ENCODE data around the gene MEF2A. TPM values are rescaled to one million over a fixed set of nuclear protein-coding genes. Genes with fewer than 3 reads are reported as not detected.

The MEF2A gene
- total RNA-seq, 1 donor from 2014 or later, result 86.8 TPM

DNA sequence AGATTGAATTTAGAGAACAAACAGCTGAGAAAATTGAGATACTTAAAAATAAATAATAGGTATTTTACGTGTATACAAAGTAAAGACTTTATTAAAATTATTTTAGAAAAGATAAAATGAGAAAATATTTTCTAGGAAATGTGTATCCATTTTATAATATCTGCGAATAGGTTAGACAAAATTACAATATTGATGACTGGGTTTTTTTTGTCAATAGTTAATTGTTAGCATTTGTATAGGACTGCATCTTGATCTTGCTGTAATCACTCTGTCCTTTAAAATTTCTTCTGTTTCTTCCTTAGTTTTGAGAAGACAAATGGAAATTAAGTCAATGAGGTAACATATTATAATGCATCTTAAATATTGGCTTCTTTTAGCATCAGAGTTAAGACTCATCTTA, 50.3 kb downstream of the MEF2A start:
- H3K4me1 ChIP-seq, result peaks cover 48% of the 10 kb centered on the region
- no peak for DNase-seq
- intact Hi-C loops (cut with DNase I), result no loop called here

DNA sequence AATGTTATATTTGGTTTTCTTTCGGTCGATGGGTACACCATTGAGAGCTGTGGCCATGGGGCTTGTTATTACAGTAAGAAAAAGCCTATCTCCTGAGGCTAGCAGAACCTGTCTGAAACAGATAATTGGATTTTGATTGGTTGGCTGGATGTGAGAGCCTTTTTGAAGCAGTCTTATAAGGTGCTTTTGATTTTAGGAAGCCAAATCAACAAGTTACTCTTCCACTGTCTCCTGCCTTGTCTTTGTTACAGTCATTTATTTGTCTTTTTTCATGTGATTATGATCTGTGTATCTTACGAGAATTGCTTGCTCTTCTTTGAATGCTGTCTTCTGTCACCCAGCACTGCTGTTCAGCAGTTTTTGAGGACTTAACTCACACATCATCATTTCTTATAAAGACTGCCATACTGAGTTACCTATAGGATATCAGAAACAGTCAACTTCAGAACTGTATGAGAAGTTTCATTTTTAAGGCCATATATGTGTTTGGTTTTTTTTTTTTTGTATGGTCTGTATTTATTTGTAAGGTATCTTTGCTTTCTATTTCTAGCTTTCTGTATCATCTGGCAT, 51.1 kb downstream of the MEF2A start:
- H3K36me3 ChIP-seq, result no peaks in the 10 kb centered on the region
- H3K4me3 ChIP-seq, result no peak overlapping the region
- H3K9me3 ChIP-seq, result no peaks in the 10 kb centered on the region
- intact Hi-C loops (cut with DNase I), result no loop called here
- TF ChIP-seq, protein P1, sequence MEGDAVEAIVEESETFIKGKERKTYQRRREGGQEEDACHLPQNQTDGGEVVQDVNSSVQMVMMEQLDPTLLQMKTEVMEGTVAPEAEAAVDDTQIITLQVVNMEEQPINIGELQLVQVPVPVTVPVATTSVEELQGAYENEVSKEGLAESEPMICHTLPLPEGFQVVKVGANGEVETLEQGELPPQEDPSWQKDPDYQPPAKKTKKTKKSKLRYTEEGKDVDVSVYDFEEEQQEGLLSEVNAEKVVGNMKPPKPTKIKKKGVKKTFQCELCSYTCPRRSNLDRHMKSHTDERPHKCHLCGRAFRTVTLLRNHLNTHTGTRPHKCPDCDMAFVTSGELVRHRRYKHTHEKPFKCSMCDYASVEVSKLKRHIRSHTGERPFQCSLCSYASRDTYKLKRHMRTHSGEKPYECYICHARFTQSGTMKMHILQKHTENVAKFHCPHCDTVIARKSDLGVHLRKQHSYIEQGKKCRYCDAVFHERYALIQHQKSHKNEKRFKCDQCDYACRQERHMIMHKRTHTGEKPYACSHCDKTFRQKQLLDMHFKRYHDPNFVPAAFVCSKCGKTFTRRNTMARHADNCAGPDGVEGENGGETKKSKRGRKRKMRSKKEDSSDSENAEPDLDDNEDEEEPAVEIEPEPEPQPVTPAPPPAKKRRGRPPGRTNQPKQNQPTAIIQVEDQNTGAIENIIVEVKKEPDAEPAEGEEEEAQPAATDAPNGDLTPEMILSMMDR (IDR thresholded peaks at IDR 0.05), result no peak
- H3K27ac ChIP-seq, result no peak overlapping the region
- DNase-seq (no peak), ATAC-seq (no peak)
- peaks cover 46% of the 10 kb centered on the region for H3K4me1 ChIP-seq
- H3K27me3 ChIP-seq, result no peaks in the 10 kb centered on the region

More for the DNA sequence above, 50.3 kb downstream of the MEF2A start:
- H3K4me3 ChIP-seq, result no peak overlapping the region
- H3K27ac ChIP-seq, result no peak overlapping the region
- H3K27me3 ChIP-seq, result no peaks in the 10 kb centered on the region
- H3K9me3 ChIP-seq, result no peaks in the 10 kb centered on the region
- no peak for ATAC-seq
- no peaks in the 10 kb centered on the region for H3K36me3 ChIP-seq
- TF ChIP-seq, protein P1 (IDR thresholded peaks at IDR 0.05), result no peak

DNA sequence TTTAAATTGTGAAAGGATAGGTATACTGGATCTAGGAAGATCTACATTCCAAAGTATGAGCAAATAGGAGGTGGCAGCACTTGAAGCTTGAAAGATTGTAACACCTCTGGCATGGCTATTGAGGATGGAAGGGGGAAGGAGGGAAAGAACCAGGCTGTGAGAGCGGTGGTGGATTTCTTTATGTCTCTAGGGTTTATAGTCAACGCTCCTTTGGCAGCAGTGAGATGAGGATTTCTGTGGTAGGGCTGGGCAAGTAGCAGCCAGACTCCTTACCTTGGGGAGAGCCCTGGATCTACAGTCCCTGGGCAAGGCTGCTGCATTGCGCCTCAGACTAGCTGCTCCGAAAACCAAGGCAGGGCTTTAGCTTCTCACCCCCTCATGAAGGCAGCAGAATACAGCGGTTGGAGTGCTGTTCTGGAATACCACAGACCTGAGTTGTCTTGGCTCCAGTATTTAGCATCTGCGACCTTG, 53.2 kb downstream of the MEF2A start:
- Histone ChIP-seq H3K9me3 (no peaks in the 10 kb centered on the region), H3K4me1 (peaks cover 38% of the 10 kb centered on the region), H3K36me3 (no peaks in the 10 kb centered on the region), H3K27me3 (no peaks in the 10 kb centered on the region), H3K27ac (peak overlapping the region; percentile 43), H3K4me3 (no peak overlapping the region)
- TF ChIP-seq, protein P1 (IDR thresholded peaks at IDR 0.05), result no peak
- ATAC-seq, result peak; percentile 77
- no peak for DNase-seq
- intact Hi-C loops (cut with DNase I), result no loop called here

DNA sequence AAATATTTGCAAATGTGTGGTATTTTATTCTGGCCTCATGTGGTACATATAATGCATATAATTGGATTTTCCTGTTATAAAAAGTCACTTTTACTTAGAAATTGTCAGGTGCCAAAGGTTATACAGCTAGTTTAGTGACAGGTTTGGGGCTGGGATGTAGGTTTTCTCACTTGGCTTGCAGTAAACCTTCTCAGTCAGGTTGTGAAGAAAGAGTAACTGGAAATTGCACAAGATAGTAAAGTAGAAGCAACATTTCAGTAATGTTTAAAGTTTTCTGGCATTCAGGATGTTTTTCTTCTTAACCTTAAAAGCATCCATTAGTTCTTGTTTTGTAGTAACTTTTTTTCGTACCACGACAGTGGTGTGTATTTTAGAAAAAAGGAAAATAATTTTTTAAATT, 53.9 kb downstream of the MEF2A start:
- ATAC-seq, result peak; percentile 42
- intact Hi-C loops (cut with DNase I), result no loop called here

DNA sequence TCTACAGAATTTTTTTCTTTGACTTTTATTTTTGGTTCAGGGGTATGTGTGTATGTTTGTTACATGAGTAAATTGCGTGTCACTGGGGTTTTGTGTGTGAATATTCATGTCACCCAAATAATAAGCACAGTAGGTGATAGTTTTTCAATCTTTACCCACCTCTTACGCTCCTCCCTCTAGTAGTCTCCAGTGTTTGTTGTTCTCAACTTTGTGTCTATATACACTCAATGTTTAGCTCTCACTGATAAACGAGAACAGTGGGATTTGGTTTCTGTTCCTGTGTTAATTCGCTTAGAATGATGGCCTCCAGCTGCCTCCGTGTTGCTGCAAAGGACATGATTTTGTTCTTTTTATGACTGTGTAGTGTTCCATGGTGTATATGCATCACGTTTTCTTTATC, 54.4 kb downstream of the MEF2A start:
- DNase-seq (no peak), ATAC-seq (peak; percentile 68)
- intact Hi-C loops (cut with DNase I), result no loop called here
- TF ChIP-seq, protein P1 (IDR thresholded peaks at IDR 0.05), result no peak
- Histone ChIP-seq H3K4me1 (peaks cover 26% of the 10 kb centered on the region), H3K27ac (peak overlapping the region; percentile 43), H3K27me3 (no peaks in the 10 kb centered on the region), H3K36me3 (no peaks in the 10 kb centered on the region), H3K9me3 (no peaks in the 10 kb centered on the region), H3K4me3 (no peak overlapping the region)

More for the DNA sequence above, 53.9 kb downstream of the MEF2A start:
- no peaks in the 10 kb centered on the region for H3K36me3 ChIP-seq
- H3K27ac ChIP-seq, result peak overlapping the region; percentile 43
- H3K9me3 ChIP-seq, result no peaks in the 10 kb centered on the region
- TF ChIP-seq, protein P1 (IDR thresholded peaks at IDR 0.05), result no peak
- peaks cover 31% of the 10 kb centered on the region for H3K4me1 ChIP-seq
- no peaks in the 10 kb centered on the region for H3K27me3 ChIP-seq
- no peak for DNase-seq
- no peak overlapping the region for H3K4me3 ChIP-seq

DNA sequence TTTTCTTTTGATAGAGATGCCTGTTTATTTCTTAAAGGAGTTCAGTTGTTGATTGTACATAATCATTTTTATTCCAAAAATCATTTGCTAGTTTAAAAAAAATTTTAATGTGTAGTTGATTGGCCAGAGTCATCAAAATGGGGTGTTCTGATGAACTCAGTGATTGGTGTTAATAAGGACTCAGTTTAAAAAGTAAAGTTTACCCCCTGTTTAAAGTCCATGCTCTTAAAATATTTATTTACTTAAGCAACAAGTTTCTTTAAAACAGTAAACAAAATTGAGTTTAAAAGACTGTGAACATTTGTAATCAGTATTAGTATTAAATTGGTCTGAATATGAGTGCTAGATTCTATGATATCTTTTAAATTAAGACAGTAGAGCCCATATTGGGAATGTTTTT, 56.0 kb downstream of the MEF2A start:
- Histone ChIP-seq H3K27me3 (no peaks in the 10 kb centered on the region), H3K27ac (no peak overlapping the region), H3K4me1 (peaks cover 24% of the 10 kb centered on the region), H3K4me3 (no peak overlapping the region), H3K9me3 (no peaks in the 10 kb centered on the region), H3K36me3 (no peaks in the 10 kb centered on the region)
- intact Hi-C loops (cut with DNase I), result no loop called here
- ATAC-seq, result no peak
- TF ChIP-seq, protein P1 (IDR thresholded peaks at IDR 0.05), result no peak
- DNase-seq, result no peak
